Activated T-cell treated with anti-CD3 and anti-CD28 coated beads for 4 hours (primary cell): Measurements from ENCODE around the gene ITGB5.
"Not testable (repeated sequence)": the region's sequence is repeated elsewhere in the genome, so short reads cannot be mapped to it uniquely, and the experiment has no call there.

Source experiments
- DNase-seq: peaks from one replicate; pipeline ENCODE4 v3.0.0-alpha.2; 2020

ITGB5 gene

DNA sequence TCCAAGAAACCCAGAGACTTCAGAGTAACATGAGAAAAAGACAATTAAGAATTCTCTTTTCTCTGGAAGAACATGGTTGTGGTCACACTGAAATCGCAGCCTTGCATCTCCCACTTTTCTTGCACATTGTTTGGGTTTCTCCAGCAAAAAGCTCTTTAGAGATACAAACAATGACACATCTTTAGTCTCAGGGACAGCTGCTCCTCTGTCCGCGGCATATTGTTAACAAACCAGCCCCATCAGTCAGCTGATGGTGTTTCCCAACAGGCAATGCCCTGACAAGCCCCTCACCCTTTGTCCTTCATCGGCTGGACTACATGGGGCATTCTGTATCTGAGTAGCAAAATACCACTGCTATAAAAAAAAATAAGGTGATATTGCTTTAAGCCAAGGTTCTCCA lies 103.5 kb downstream of the ITGB5 start:
- no peak for DNase-seq

DNA sequence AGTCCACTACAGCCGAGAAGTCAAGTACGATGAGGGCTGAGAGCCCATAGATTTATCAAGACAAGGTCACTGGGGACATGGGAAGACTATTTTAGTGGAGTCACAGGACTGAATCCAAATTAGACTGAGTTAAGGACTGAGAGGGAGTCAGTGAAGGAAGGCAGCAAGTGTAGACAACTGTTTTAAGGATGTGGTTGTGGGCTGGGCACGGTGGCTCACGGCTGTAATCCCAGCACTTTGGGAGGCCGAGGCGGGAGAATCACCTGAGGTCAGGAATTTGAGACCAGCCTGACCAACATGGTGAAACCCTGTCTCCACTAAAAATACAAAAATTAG lies 104.8 kb downstream of the ITGB5 start:
- DNase-seq: not testable (repeated sequence)

DNA sequence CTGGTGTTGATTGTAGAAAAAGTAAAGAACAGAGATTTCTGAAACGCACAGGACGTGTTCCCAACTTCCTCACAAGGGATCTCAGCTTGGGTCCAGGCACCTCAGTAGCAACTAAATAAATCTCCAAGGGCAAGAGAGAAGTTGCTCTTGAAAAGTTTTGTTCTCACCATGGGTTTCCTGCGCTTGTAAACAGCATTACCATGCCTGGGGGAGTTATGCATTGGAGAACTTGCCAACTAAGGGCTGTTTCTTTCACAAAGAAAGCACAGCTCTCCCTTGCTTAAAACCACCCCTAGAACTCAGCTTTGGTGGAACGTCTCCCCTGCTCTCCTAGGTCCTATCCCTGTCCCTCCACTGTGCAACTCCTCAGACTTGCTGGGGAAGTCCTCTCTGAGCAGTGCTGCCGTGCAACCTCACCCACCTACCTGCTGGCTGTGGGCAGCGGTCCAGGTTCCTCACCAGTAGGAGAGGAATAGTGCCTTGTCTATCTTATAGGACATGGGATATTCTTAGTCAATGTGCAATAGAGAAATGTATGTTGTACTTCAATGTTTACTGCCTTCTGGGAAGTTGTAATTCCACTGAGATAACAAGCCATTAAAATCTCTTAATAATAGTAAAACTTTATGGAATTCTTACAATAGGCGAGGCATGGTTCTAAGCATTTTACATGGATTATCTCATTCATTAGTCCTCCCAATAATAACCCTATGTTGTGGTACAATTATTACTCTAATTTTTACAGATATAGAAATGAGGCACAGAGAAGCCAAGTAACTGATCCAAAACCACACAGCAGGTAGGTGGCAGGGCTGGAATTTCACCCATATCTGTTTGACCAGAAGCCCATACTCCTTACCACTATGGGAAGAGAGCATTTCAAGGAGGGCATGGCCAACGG lies 105.4 kb downstream of the ITGB5 start:
- no peak for DNase-seq

GRCh38 chr3:124780761-124781475 lies 106.2 kb downstream of the ITGB5 start:
- no peak for DNase-seq

- DNase-seq: no peak
Measured at GRCh38 chr3:124780356-124780755, 106.8 kb downstream of the ITGB5 start.

DNA sequence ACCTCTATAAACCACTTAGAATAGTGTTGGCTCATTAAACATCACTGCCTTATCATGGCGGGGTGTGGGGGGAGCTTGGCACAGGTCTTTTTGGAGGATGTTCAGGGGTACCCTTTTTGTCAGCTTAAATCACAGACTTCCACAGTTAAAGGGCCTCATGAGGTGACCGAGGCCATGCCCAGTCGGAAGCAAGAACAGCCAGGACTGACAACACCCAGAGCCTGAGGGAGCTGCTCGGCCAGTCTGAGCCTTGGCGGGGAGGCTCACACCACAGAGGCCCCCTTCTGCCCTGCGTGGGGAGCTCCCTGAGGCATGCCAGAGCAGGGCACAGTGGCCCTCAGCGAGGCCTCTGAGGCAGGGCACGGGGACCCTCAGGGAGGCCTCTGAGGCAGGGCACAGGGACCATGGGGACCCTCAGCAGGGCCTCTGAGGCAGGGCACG lies 107.4 kb downstream of the ITGB5 start:
- no peak for DNase-seq

DNA sequence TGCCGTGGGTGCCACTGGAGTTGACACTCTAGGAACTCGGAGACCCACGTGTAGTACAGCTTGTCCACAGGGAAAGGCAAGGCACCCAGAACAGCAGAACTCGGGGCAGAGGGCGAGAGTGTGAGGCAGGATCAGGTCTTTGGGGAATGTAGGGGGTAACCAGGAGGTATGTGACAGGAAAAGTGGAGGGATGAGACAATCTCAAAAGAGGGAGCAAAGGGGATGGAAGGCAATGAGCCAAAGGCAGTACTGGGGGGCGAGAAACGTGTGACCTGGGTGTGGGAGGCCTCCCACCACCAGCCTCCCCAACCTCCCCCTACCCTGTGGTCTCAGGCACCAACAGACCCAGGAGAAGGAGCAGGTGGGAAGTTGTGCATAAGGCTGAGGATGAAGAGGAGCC lies 108.0 kb downstream of the ITGB5 start:
- no peak for DNase-seq

GRCh38 chr3:124777762-124778470 lies 109.2 kb downstream of the ITGB5 start:
- DNase-seq: no peak

- no peak for DNase-seq
Measured at GRCh38 chr3:124776856-124777255, 110.3 kb downstream of the ITGB5 start.

- DNase-seq: no peak
Measured at GRCh38 chr3:124775877-124776276, 111.3 kb downstream of the ITGB5 start.

- no peak for DNase-seq
Measured at GRCh38 chr3:124774841-124775402, 112.2 kb downstream of the ITGB5 start.

DNA sequence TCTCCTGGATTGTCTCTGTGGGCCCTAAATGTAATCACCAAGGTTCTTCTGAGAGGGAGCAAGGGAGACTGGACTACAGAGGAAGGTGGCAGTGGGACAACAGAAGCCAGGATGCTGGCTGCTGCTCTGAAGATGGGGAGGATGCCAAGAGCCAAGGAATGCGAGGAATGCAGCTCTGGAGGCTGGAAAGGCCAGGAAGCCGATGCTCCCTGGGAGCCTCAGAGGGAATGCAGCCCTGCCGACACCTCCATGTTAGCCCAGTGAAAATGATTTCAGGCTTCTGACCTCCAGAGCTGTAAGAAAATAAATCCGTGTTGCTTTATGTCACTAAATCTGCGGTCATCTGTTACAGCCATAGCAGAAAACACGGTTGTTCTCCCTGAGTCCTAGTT lies 112.8 kb downstream of the ITGB5 start:
- DNase-seq: no peak

DNA sequence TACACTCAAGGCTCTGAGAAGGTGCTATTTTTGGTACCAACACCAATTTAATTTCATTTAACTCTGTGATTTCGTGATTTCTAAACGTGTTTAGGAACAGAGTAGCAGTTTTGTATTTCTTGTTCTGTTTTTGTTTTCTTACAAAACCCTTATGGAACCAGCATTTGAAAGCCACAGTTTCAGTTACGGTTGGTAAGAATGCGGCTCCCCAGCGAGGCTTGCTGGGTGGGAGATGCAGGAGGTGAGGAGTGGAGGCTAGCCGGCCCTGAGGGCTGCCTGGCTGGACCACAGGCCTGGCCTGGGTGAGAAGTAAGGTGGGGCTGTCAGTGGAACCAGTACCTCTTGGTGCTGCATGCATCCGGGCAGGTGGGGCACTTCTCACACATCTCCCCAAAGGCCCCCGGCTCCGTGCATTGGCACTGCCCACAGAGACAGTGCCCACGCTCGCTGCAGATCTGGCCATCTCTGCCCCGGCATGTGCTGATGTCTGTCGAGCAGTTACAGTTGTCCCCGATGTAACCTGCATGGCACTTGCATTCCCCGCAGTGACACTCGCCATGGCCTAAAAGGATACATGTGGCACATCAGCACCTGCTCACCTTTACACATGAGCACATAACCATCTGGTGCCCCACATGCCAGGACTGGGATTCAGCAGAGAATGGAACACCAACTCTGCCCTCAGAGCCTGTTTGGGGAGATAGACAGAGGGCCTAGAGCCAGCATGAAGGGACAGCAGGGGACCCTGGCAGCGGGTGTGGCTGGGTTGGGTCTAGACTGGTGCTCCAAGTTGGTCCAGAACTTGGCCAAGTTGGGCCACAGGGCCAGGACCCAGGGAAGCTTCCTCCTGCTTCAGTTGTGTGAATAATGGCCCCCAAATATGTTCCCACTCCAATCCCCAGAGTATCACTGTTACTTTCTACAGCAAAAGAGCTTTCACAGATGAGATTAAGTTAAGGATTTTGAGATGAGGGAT lies 113.5 kb downstream of the ITGB5 start:
- DNase-seq: no peak

DNA sequence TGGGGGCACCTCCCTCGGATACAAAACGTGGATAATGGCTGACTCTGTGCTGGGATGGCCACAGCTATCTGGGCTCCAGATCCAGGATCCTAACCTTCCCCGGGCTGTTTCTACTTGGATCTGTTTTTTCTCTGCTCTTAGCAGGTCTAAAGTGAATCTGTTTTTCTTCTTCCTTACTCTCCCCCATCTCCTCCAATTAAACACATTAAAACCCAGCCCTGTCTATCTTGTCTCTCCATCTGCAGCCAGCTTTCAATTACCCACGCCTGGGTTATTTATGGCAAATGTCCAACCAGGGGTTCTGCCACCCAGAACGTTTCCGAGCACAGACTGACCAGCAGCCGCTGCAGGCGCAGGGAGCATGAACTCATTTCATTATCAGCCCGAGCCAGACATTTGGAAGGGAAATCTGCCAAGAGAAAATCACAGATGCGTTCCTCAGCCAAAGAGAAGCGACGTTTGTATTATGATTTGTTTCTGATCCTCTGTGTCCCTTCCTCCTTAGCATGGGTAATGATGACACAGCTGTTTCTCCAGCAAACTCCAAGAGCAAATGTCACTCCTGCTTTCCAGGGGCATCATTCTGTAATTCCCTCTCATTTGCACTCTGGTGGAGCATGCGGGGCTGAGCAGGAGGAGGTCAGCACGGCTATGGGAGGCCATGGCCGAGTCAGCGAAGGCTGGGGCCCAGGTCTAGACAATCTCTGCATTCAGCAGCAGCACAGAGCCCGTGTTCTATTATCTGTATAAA lies 114.9 kb downstream of the ITGB5 start:
- no peak for DNase-seq

GRCh38 chr3:124771083-124771445 lies 116.1 kb downstream of the ITGB5 start:
- no peak for DNase-seq

DNA sequence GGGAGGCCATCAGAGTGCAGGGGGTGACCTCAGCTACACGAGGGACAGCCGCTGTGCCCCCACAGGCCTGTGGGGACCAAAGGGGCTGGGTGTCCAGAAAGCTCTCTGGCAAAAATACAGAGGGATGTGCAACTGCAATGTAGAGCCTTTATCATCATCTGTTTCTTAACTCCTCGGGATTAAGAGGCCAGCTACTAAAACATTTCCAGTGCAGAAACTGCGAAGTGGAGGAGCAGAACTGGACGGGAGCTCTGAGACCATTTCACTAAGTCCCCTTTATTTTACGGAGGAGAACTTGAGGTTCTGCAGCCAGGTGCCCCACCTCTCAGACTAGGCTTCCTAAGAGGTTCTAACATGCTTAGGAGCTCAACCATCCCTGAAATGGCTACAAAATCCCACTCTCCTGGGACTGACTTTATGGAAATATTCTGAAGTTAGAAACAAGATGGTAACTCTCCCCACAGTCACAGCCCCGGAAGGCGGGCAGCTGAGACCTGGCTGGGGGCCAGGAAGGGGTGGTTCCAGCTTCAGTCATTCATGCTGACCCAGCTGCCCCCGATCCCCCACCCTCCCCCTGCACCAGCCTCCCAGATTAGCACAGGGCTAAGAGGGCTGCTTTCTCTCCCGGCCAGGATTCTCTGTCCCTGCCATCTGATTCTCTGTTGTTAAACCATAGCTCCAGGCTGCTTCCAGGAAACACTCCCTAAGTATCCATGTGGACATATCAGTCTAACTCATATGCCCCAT lies 116.7 kb downstream of the ITGB5 start:
- no peak for DNase-seq

GRCh38 chr3:124769462-124769861 lies 117.7 kb downstream of the ITGB5 start:
- DNase-seq: no peak

DNA sequence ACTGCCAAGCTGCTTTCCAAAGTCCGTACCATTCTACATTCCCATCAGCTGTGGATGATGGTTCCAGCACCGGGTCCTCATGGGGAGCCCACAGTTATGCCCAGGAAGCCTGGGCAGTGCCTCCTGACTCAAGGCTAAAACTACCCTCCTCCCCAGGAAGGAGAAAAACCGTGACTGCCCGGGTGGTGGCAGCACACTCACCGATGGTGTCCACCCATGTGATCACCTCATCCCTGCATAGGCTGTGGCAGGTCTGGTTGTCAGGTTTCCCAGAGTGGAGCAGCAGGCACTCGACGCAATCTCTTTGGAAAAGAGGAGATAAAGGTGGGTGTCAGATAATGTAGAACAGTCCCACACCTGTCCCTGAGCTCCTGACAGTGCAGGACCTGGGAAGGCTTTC lies 118.4 kb downstream of the ITGB5 start:
- no peak for DNase-seq

- DNase-seq: no peak
Measured at GRCh38 chr3:124767691-124768090, 119.5 kb downstream of the ITGB5 start.

DNA sequence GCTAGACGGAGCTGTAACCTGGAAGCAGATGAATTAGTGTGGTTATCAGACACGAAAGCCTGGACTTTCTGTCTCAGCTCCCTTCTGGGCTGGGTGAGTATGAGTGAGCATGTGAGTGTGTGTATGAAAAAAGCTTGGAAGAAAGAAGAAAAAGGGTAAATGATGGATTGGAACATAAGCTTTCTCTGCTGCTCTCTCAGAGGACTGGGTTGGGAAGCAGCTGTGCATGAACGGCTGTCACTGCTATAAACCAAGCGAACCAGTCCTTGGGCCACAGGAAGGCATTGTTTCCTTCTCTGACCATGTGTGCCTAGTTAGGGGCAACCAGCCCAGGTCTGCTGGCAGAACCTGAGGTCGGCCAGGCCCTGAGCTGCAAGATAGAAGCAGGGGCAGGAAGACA lies 119.9 kb downstream of the ITGB5 start:
- DNase-seq: no peak
